Measurements from ENCODE around the gene PTPN18. TPM values are rescaled to one million over a fixed set of nuclear protein-coding genes. Genes with fewer than 3 reads are reported as not detected.

Gene PTPN18
- total RNA-seq, 2 donors from 2014 or later = 79.2 to 93.3 TPM

GRCh38 chr2:130365963-130366362 lies 10.1 kb downstream of the PTPN18 start:
- DNase-seq (ENCODE audit: low spot score) (no peak), ATAC-seq (ENCODE audit: insufficient number of reproducible peaks, low FRiP score, low read depth) (no peak)
- no peaks in the 10 kb centered on the region for H3K27me3 ChIP-seq (replicated peaks; ENCODE audit: insufficient read depth)
- peaks cover 0 to 4% of the 10 kb centered on the region in 2 donors for H3K4me1 ChIP-seq (ENCODE audit: control insufficient read depth in 1 of 2, low read depth in 2 of 2)
- H3K9me3 ChIP-seq = no peaks in the 10 kb centered on the region
- H3K27ac ChIP-seq = no peak overlapping the region
- H3K36me3 ChIP-seq = peaks cover 6% of the 10 kb centered on the region
- no peak for TF ChIP-seq CTCF (IDR thresholded peaks at IDR 0.05)
- no peak overlapping the region for H3K4me3 ChIP-seq

DNA sequence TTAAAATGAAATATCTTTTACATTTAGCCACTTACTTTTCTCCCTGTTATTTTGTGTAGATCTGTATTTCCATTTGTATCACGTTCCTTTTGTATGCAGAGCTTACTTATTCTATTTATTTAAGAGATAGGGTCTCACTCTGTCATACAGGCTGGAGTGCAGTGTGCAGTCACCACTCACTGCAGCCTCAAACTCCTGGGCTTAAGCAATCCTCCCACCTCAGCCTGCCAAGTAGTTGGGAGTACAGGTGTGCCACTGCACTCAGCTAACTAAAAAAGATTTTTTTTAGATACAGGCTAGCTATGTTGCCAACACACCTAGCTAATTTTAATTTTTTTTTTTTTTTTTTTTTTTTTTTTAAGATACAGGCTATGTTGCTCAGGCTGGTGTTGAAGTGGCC lies 10.9 kb downstream of the PTPN18 start:
- TF ChIP-seq CTCF (IDR thresholded peaks at IDR 0.05) = no peak
- H3K9me3 ChIP-seq = no peaks in the 10 kb centered on the region
- DNase-seq (ENCODE audit: low spot score) (no peak), ATAC-seq (ENCODE audit: insufficient number of reproducible peaks, low FRiP score, low read depth) (no peak)
- H3K36me3 ChIP-seq = peaks cover 6% of the 10 kb centered on the region
- H3K4me3 ChIP-seq = no peak overlapping the region
- H3K4me1 ChIP-seq (ENCODE audit: control insufficient read depth in 1 of 2, low read depth in 2 of 2) = peaks cover 0 to 12% of the 10 kb centered on the region in 2 donors
- H3K27ac ChIP-seq = no peak overlapping the region
- H3K27me3 ChIP-seq (replicated peaks; ENCODE audit: insufficient read depth) = no peaks in the 10 kb centered on the region

- TF ChIP-seq CTCF (IDR thresholded peaks at IDR 0.05) = no peak
- Histone ChIP-seq H3K36me3 (peaks cover 6% of the 10 kb centered on the region), H3K4me3 (no peak overlapping the region), H3K4me1 (ENCODE audit: control insufficient read depth in 1 of 2, low read depth in 2 of 2) (peaks cover 0 to 23% of the 10 kb centered on the region in 2 donors), H3K9me3 (no peaks in the 10 kb centered on the region), H3K27me3 (replicated peaks; ENCODE audit: insufficient read depth) (no peaks in the 10 kb centered on the region), H3K27ac (no peak overlapping the region)
- no peak for ATAC-seq (ENCODE audit: insufficient number of reproducible peaks, low FRiP score, low read depth)
- no peak for DNase-seq (ENCODE audit: low spot score)
These were observed 12.9 kb downstream of the PTPN18 start for GRCh38 chr2:130368786-130369185.

DNA sequence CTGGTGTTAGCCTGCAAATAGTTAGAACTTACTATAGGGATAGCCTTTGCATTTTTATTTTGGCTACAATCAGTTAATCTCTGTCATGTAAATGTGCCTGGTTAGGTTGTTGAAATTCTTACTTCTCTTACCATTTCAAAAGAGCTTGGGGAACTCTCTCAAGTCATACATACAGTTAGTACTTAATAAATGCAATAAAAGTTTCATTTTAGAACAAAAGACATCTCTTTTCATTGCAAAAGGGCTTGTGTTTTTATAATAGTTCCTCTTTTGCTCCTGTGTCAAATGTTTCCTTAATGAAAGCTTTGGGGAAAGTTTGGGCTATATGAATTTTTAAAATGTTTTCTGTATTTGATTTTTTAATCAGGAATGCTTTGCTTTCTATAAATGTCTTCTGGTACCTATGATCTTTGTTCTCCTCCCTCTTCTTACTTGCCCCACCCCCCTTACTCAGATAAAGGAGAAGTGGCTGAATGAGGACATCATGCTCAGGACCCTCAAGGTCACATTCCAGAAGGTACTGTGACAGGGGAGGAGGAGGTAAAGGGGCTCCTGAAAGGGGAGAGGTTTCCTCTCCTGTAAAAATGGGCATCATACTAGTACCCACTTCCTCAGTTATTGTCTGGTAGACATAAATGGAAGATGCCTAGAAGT lies 13.6 kb downstream of the PTPN18 start:
- no peak for TF ChIP-seq CTCF (IDR thresholded peaks at IDR 0.05)
- no peak for DNase-seq (ENCODE audit: low spot score)
- Histone ChIP-seq H3K9me3 (no peaks in the 10 kb centered on the region), H3K4me3 (no peak overlapping the region), H3K27me3 (replicated peaks; ENCODE audit: insufficient read depth) (no peaks in the 10 kb centered on the region), H3K36me3 (peaks cover 6% of the 10 kb centered on the region), H3K4me1 (ENCODE audit: control insufficient read depth in 1 of 2, low read depth in 2 of 2) (peaks cover 0 to 25% of the 10 kb centered on the region in 2 donors), H3K27ac (no peak overlapping the region)
- ATAC-seq (ENCODE audit: insufficient number of reproducible peaks, low FRiP score, low read depth) = no peak

DNA sequence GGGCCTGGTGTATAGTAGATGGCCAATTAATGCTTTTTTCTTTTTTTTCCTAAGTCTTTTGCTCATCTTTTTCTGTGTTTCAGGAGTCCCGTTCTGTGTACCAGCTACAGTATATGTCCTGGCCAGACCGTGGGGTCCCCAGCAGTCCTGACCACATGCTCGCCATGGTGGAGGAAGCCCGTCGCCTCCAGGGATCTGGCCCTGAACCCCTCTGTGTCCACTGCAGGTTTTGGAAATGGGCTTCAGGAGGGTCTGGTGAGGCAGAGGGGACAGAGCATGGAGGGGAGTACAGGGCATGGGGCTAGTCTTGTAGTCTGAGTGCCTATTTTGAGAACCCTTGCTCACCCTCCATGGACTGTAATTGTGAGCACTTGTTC lies 14.1 kb downstream of the PTPN18 start:
- ATAC-seq (ENCODE audit: insufficient number of reproducible peaks, low FRiP score, low read depth) (no peak), DNase-seq (ENCODE audit: low spot score) (no peak)
- Histone ChIP-seq H3K9me3 (no peaks in the 10 kb centered on the region), H3K27ac (no peak overlapping the region), H3K4me1 (ENCODE audit: control insufficient read depth in 1 of 2, low read depth in 2 of 2) (peaks cover 0 to 25% of the 10 kb centered on the region in 2 donors), H3K36me3 (peaks cover 6% of the 10 kb centered on the region), H3K27me3 (replicated peaks; ENCODE audit: insufficient read depth) (no peaks in the 10 kb centered on the region), H3K4me3 (no peak overlapping the region)
- no peak for TF ChIP-seq CTCF (IDR thresholded peaks at IDR 0.05)
